HEK293 (cell line): ENCODE results near the gene NUFIP1.

Source experiments
- CTCF ChIA-PET: fragments of 350-600 bp; formaldehyde crosslinking; extraction: SDS; loops from one replicate; lab custom pipeline; 2021; ENCODE audit warnings: antibody characterized with exemption; lab: Yijun Ruan, JAX
- POLR2A ChIA-PET: fragments of 300-600 bp; formaldehyde crosslinking; extraction: SDS; loops from one replicate; lab custom pipeline; 2020; ENCODE audit warnings: antibody characterized with exemption, inconsistent platforms; lab: Yijun Ruan, JAX
- H3K27ac ChIP-seq: fragments of 200-500 bp; sonication (Bioruptor generic); 2 replicates; pipeline ENCODE4 v1.5.1; 2014; ENCODE audit warnings: low read depth, low read length, control low read depth, inconsistent platforms; ENCODE audit errors: extremely low read depth
- H3K36me3 ChIP-seq, 2 experiments: fragments of 200-500 bp in 1 of 2; sonication (Bioruptor generic) in 1 of 2; 1 replicate in 1 of 2; 2 replicates in 1 of 2; pipeline ENCODE4 v1.5.1; 2014 to 2017; ENCODE audit warnings: inconsistent platforms in 2 of 2, low read length in 2 of 2; ENCODE audit not compliant: control insufficient read depth in 2 of 2, insufficient read depth in 1 of 2
- H3K4me1 ChIP-seq: fragments of 200-500 bp; sonication (Bioruptor generic); 2 replicates; pipeline ENCODE4 v1.5.1; 2014; ENCODE audit warnings: mild to moderate bottlenecking, low read length, inconsistent platforms; ENCODE audit not compliant: control insufficient read depth, insufficient read depth
- H3K4me3 ChIP-seq: 2 replicates; pipeline ENCODE4 v1.5.1; 2011; ENCODE audit warnings: low read depth, mild to moderate bottlenecking, control low read depth, low read length, moderate library complexity
- H3K9me3 ChIP-seq: fragments of 200-500 bp; sonication (Bioruptor generic); 2 replicates; pipeline ENCODE4 v1.5.1; 2014; ENCODE audit warnings: low read depth, low read length, inconsistent platforms; ENCODE audit not compliant: control insufficient read depth, insufficient read depth
- GLIS1 ChIP-seq: fragments of 450-650 bp; formaldehyde crosslinking; IDR thresholded peaks from 2 replicates; pipeline ENCODE4 v1.5.1; 2016; ENCODE audit warnings: missing biosample characterization, missing genetic modification characterization
- GLIS2 ChIP-seq: fragments of 450-650 bp; formaldehyde crosslinking; IDR thresholded peaks from 2 replicates; pipeline ENCODE4 v1.5.1; 2016; ENCODE audit warnings: missing biosample characterization, missing genetic modification characterization
- KLF7 ChIP-seq: fragments of 450-650 bp; formaldehyde crosslinking; IDR thresholded peaks from 2 replicates; pipeline ENCODE4 v1.5.1; 2016; ENCODE audit warnings: missing biosample characterization, missing genetic modification characterization, borderline replicate concordance
- KLF8 ChIP-seq: fragments of 450-650 bp; formaldehyde crosslinking; IDR thresholded peaks from 2 replicates; pipeline ENCODE4 v1.5.1; 2016; ENCODE audit warnings: missing biosample characterization, missing genetic modification characterization
- MEIS1 ChIP-seq: sonication (generic); formaldehyde crosslinking; IDR thresholded peaks from 2 replicates; pipeline ENCODE4 v1.8.1; 2022; ENCODE audit warnings: missing genetic modification reagents, mild to moderate bottlenecking, borderline replicate concordance
- SP3 ChIP-seq: fragments of 450-650 bp; formaldehyde crosslinking; IDR thresholded peaks from 2 replicates; pipeline ENCODE4 v1.5.1; 2016; ENCODE audit warnings: missing biosample characterization, missing genetic modification characterization
- SP7 ChIP-seq: fragments of 450-650 bp; formaldehyde crosslinking; IDR thresholded peaks from 2 replicates; pipeline ENCODE4 v1.5.1; 2016; ENCODE audit warnings: missing biosample characterization, missing genetic modification characterization
- ZFP37 ChIP-seq: fragments of 450-650 bp; formaldehyde crosslinking; IDR thresholded peaks from 2 replicates; pipeline ENCODE4 v1.5.1; 2016; ENCODE audit warnings: missing biosample characterization, missing genetic modification characterization
- ZNF221 ChIP-seq: fragments of 450-650 bp; formaldehyde crosslinking; IDR thresholded peaks from 2 replicates; pipeline ENCODE4 v1.5.1; 2017; ENCODE audit warnings: missing biosample characterization, missing genetic modification characterization, borderline replicate concordance
- ZNF274 ChIP-seq, 2 experiments: fragments of 200-500 bp in 1 of 2; fragments of 450-650 bp in 1 of 2; sonication (Bioruptor generic) in 1 of 2; formaldehyde crosslinking in 1 of 2; IDR thresholded peaks; 2 replicates each; pipeline versions ENCODE4 v1.5.1 to v1.6.1; 2014 to 2016; ENCODE audit warnings: borderline replicate concordance in 1 of 2, inconsistent platforms in 1 of 2, low read length in 1 of 2, missing biosample characterization in 1 of 2, missing genetic modification characterization in 1 of 2
- ZNF292 ChIP-seq: fragments of 450-650 bp; formaldehyde crosslinking; IDR thresholded peaks from 2 replicates; pipeline ENCODE4 v1.5.1; 2016; ENCODE audit warnings: low read depth, missing biosample characterization, missing genetic modification characterization, borderline replicate concordance
- ZNF350 ChIP-seq: fragments of 450-650 bp; formaldehyde crosslinking; IDR thresholded peaks from 2 replicates; pipeline ENCODE4 v1.5.0; 2017; ENCODE audit warnings: missing biosample characterization, mild to moderate bottlenecking, missing genetic modification characterization
- ZNF473 ChIP-seq: fragments of 450-650 bp; formaldehyde crosslinking; IDR thresholded peaks from 2 replicates; pipeline ENCODE4 v1.5.1; 2017; ENCODE audit warnings: missing biosample characterization, missing genetic modification characterization
- ZNF530 ChIP-seq: fragments of 450-650 bp; formaldehyde crosslinking; IDR thresholded peaks from 2 replicates; pipeline ENCODE4 v1.5.1; 2016; ENCODE audit warnings: low read depth, missing biosample characterization, missing genetic modification characterization
- ZNF561 ChIP-seq: fragments of 450-650 bp; IDR thresholded peaks from 2 replicates; pipeline ENCODE4 v1.5.1; 2018; ENCODE audit warnings: missing biosample characterization, missing genetic modification characterization, borderline replicate concordance
- ZNF610 ChIP-seq: fragments of 450-650 bp; formaldehyde crosslinking; IDR thresholded peaks from 2 replicates; pipeline ENCODE4 v1.5.1; 2016; ENCODE audit warnings: missing biosample characterization, missing genetic modification characterization, borderline replicate concordance
- ZNF707 ChIP-seq: fragments of 450-650 bp; formaldehyde crosslinking; IDR thresholded peaks from 2 replicates; pipeline ENCODE4 v1.5.1; 2016; ENCODE audit warnings: missing biosample characterization, missing genetic modification characterization
- ZNF747 ChIP-seq: fragments of 450-650 bp; formaldehyde crosslinking; IDR thresholded peaks from 2 replicates; pipeline ENCODE4 v1.5.1; 2016; ENCODE audit warnings: missing biosample characterization, missing genetic modification characterization
- ZNF76 ChIP-seq: fragments of 450-650 bp; formaldehyde crosslinking; IDR thresholded peaks from 2 replicates; pipeline ENCODE4; 2016; ENCODE audit warnings: low read depth, missing biosample characterization, missing genetic modification characterization, borderline replicate concordance
- ZNF837 ChIP-seq: fragments of 450-650 bp; formaldehyde crosslinking; IDR thresholded peaks from 2 replicates; pipeline ENCODE4 v1.5.1; 2016; ENCODE audit warnings: missing biosample characterization, missing genetic modification characterization
- TF ChIP-seq, protein P1 (sequence below): fragments of 450-650 bp; formaldehyde crosslinking; IDR thresholded peaks from 2 replicates; pipeline ENCODE4 v1.5.1; 2016; ENCODE audit warnings: missing biosample characterization, missing genetic modification characterization
- TF ChIP-seq, protein P2 (sequence below): fragments of 450-650 bp; formaldehyde crosslinking; IDR thresholded peaks from 2 replicates; pipeline ENCODE4 v1.5.1; 2017; ENCODE audit warnings: missing biosample characterization, missing genetic modification characterization
- TF ChIP-seq, protein P3 (sequence below): fragments of 450-650 bp; formaldehyde crosslinking; IDR thresholded peaks from 2 replicates; pipeline ENCODE4 v1.5.1; 2016; ENCODE audit warnings: missing biosample characterization, missing genetic modification characterization

Gene NUFIP1

DNA sequence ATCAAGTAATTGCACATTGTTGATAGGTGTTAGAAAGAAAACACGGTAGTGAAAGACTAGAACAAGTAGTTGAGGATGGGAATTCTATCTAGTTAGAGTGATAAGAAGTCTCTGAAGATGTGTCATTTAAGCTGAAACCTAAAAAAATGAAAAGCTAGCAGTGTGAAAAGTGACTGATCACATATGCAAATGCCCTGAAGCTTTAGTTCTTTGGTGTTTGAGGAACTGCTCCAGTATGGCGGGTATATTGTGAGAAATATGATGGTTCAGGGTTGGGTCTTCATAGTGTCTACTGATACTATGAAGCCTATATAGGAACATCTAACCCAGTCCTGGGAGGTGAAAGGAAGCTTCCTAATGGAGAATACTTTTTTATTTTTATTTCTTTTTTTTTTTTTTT lies 45.1 kb upstream of the NUFIP1 start:
- Histone ChIP-seq H3K4me1 (no peaks in the 10 kb centered on the region), H3K9me3 (no peaks in the 10 kb centered on the region), H3K36me3 (peaks cover 0 to 7% of the 10 kb centered on the region in 2 experiments; a peak in 2 of 3 replicates), H3K27ac (no peak overlapping the region), H3K4me3 (no peak overlapping the region)
- ChIA-PET POLR2A (no interaction called here), CTCF (no interaction called here)
- TF ChIP-seq SP3 (tag by site-specific recombination) (no peak), GLIS1 (tag by site-specific recombination) (no peak), ZNF350 (tag by site-specific recombination) (no peak), ZNF274 (IDR thresholded peaks at IDR 0.05; ENCODE audit: low read length) (no peak), ZNF274 (tag by site-specific recombination; IDR thresholded peaks at IDR 0.05; ENCODE audit: borderline replicate concordance) (no peak), ZNF707 (tag by site-specific recombination) (no peak), KLF8 (tag by site-specific recombination) (no peak), ZNF221 (tag by site-specific recombination) (no peak), ZNF837 (tag by site-specific recombination) (no peak), ZNF561 (tag by site-specific recombination) (no peak), ZNF530 (tag by site-specific recombination) (no peak), ZNF76 (no peak), KLF7 (tag by site-specific recombination) (no peak), ZNF747 (tag by site-specific recombination) (no peak), ZNF473 (tag by site-specific recombination) (no peak), ZNF292 (tag by site-specific recombination) (no peak)
- TF ChIP-seq, protein P1, sequence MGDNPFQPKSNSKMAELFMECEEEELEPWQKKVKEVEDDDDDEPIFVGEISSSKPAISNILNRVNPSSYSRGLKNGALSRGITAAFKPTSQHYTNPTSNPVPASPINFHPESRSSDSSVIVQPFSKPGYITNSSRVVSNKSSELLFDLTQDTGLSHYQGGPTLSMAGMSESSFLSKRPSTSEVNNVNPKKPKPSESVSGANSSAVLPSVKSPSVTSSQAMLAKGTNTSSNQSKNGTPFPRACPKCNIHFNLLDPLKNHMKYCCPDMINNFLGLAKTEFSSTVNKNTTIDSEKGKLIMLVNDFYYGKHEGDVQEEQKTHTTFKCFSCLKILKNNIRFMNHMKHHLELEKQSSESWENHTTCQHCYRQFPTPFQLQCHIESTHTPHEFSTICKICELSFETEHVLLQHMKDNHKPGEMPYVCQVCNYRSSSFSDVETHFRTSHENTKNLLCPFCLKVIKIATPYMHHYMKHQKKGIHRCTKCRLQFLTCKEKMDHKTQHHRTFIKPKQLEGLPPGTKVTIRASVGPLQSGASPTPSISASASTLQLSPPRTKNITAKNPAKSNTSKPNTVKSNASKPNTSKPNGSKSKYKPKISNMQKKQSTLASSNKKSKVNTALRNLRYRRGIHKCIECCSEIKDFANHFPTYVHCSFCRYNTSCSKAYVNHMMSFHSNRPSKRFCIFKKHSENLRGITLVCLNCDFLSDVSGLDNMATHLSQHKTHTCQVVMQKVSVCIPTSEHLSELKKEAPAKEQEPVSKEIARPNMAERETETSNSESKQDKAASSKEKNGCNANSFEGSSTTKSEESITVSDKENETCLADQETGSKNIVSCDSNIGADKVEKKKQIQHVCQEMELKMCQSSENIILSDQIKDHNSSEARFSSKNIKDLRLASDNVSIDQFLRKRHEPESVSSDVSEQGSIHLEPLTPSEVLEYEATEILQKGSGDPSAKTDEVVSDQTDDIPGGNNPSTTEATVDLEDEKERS, result no peak
- TF ChIP-seq, protein P2, sequence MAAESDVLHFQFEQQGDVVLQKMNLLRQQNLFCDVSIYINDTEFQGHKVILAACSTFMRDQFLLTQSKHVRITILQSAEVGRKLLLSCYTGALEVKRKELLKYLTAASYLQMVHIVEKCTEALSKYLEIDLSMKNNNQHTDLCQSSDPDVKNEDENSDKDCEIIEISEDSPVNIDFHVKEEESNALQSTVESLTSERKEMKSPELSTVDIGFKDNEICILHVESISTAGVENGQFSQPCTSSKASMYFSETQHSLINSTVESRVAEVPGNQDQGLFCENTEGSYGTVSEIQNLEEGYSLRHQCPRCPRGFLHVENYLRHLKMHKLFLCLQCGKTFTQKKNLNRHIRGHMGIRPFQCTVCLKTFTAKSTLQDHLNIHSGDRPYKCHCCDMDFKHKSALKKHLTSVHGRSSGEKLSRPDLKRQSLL, result no peak
- TF ChIP-seq, protein P3, sequence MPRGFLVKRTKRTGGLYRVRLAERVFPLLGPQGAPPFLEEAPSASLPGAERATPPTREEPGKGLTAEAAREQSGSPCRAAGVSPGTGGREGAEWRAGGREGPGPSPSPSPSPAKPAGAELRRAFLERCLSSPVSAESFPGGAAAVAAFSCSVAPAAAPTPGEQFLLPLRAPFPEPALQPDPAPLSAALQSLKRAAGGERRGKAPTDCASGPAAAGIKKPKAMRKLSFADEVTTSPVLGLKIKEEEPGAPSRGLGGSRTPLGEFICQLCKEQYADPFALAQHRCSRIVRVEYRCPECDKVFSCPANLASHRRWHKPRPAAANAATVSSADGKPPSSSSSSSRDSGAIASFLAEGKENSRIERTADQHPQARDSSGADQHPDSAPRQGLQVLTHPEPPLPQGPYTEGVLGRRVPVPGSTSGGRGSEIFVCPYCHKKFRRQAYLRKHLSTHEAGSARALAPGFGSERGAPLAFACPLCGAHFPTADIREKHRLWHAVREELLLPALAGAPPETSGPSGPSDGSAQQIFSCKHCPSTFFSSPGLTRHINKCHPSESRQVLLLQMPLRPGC (tag by site-specific recombination), result no peak

DNA sequence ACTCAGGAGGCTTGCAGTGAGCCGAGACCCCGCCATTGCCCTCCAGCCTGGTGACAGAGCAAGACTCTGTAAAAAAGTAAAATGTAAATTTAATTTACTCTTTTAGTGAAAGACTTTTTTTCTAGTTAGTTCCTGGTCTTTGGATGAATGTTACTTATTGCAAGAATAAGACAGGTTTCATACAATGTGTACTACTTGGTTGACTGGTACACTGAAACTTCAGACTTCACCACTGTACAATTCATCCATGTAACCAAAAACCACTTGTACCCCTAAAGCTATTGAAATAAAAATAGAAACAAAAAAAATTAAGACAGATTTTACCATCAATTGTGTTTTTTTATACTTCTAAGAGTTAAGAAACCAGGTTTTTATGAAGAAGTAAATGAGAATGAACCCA lies 35.6 kb upstream of the NUFIP1 start:
- no peak overlapping the region for H3K4me3 ChIP-seq
- H3K9me3 ChIP-seq, result no peaks in the 10 kb centered on the region
- no peaks in the 10 kb centered on the region for H3K4me1 ChIP-seq
- ChIA-PET CTCF (interaction anchor here (0.7 kb wide), 2 partner anchors 32 to 248 kb away, joined by 3 to 6 read pairs; no protein-coding TSS in a partner anchor), POLR2A (no interaction called here)
- peaks cover 18 to 34% of the 10 kb centered on the region in 2 experiments for H3K36me3 ChIP-seq
- TF ChIP-seq MEIS1 (CRISPR knock-in tag) (no peak), ZNF530 (tag by site-specific recombination) (no peak), ZNF610 (tag by site-specific recombination) (no peak), ZFP37 (tag by site-specific recombination) (no peak), GLIS2 (no peak), SP7 (tag by site-specific recombination) (no peak)
- no peak overlapping the region for H3K27ac ChIP-seq
